Daoy (cell line): ENCODE measurements around the gene SGF29. TPM values are rescaled to one million over a fixed set of nuclear protein-coding genes. Genes with fewer than 3 reads are reported as not detected.
A peak's percentile ranks its signal among the peaks of the same experiment; 100 is the strongest.
"Not testable (repeated sequence)": the region's sequence is repeated elsewhere in the genome, so short reads cannot be mapped to it uniquely, and the experiment has no call there.

Source experiments
- DNase-seq: peaks from one replicate; pipeline ENCODE4 v3.0.0-alpha.2; 2015; ENCODE audit warnings: low read depth
- total RNA-seq: library from RNA; depleted of rRNA; stranded (reverse); fragments of >200 nt; shearing (Covaris generic); gene quantifications from 2 replicates; pipeline ENCODE4 v1.2.3, GENCODE V29; 2014

The SGF29 gene
- total RNA-seq, 1 experiment from 2014 or later = 24.3 TPM

DNA sequence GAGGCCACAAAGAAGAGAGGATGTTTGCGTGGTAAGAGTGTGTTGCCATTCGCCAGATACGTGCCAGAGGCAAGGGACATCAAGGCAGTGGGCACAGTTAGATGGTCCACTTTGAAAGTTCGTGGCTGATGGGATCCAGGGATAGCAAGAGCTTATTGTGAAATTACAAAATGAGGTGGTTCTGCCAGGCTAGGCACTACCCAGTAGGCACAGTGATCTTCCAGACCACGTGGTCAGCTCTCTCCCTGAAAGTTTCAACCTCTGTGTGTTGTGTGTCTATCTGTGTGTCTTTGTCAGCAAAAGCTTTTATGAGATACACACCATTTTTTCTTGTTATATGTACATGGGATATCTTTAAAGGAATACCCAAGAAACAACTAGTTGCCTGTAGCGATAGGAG, 9.5 kb downstream of the SGF29 start:
- DNase-seq = no peak

DNA sequence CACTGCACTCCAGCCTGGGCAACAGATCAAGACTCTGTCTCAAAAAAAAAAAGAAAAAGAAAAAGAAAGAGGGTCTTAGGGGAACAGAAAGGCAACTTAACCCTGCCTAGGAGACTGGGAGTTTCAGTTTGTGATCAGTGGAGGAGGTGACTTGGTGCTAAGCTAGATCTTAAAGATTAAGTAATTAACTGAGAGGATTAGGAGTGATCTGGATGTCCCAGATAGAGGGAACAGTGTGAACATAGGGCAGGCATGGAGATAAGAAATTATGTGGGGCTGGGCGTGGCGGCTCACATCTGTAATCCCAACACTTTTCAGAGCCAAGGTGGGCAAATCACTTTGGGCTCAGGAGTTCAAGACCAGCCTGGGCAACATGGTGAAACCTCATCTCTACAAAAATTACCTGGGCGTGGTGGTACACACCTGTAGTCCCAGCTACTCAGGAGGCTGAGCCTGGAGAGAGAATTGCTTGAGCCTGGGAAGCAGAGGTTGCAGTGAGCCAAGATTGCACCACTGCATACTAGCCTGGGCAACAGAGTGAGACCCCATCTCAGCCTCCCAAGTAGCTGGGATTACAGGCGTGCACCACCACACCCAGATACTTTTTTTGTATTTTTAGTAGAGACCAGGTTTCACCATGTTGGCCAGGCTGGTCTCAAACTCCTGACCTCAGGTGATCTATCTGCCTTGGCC, 12.7 kb downstream of the SGF29 start:
- DNase-seq = not testable (repeated sequence)

DNA sequence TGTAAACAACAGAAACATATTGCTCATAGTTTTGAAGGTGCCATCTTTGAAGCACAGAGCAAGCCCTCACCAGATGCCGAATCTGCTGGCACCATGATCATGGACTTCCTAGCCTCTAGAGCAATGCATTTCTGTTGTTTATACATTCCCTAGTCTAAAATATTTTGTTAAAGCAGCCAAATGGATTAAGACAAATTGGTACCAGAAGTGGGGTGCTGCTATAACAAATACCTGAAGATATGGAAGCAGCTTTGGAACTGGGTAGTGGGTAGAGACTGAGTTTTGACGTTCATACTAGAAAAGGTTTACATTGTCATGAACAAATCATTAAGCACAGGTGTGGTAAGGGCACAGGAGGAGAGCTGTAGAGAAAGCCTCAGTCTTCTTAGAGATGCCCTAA, 13.6 kb downstream of the SGF29 start:
- DNase-seq = no peak

DNA sequence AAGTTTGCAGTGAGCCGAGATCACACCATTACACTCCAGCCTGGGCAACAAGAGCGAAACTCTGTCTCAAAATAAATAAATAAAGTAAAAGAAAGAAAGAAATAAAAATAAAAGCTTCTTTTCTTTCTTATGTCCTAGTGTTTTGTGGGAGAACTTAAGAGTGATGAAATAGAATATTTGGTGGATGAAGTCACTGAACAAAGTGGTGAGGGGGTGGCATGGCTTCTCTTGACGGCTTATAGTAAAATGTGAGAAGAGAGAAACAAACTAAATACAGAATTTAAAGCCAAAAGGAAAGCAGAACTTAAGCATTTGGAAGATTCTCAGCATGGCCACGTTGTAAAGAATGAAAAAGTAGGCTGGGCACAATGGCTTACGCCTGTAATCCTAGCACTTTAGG, 15.3 kb downstream of the SGF29 start:
- no peak for DNase-seq

DNA sequence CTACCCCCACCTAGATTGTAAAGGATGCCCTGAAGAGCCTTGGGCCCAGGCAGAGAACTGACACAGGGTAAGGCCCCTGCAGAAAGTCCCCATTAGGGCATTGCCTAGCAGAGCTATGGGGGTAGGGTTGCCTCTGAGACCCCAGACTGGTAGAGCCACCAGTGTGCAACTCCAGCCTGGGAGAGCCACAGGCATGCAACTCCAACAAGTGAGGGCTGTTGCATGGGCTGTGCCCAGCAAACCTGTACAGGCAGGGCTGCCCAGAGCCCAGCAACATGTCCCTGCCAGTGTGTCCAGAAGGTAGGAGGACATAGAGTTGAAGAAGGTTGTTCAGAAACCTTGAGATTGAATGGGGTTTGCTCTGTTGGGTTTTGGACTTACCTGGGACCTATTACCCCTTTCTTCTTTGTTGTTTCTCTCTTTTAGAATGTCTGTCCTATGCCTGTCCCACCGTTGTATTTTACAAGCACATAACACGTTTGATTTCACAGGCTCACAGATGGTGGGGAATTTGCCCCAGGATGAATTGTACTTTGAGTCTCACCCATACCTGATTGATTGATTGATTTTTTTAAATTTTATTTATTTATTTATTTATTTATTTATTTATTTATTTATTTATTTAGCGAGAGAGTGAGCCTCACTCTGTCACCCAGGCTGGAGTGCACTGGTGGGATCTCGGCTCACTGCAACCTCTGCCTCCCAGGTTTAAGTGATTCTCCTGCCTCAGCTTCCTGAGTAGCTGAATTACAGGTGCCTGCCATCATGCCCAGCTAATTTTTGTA, 16.4 kb downstream of the SGF29 start:
- no peak for DNase-seq

DNA sequence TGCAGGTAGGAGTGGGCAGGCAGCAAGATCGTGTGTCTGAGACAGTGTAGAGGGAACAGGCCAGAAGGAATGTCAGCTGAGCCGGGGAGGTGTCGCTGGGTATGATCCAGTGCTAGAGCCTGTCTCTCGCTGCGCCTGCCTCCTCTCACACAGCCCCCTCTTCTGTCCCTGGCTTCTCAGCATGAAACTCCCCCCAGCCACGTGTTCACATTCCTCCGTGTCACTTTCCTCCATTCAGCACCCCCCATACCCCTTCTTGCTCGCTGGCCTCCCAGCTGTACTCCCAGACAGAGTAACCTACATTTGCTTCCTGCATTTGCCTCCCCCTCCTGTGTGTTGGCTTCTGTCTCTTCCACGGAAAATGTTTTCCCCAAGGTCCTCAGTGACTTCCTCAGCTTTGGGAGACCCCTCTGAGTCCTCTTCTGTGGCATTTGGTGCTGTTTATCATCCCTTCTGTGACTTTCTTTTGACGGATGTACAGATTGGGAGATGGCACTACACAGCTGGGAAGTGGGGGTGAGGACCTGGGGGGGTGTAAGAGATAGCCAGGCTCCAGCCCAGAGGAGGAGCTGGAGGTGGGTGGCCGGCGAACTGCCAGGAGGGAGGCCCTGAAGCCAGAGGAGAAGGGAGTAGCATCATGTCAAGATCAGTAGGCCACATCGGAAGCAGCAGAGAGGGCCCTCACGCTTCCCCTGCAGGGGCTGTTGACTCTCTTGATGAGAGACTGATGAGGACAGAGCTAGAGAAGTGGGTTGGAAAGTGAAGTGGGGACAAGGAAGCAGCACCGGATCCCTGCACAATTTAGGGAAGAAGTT, 19.2 kb downstream of the SGF29 start:
- no peak for DNase-seq

DNA sequence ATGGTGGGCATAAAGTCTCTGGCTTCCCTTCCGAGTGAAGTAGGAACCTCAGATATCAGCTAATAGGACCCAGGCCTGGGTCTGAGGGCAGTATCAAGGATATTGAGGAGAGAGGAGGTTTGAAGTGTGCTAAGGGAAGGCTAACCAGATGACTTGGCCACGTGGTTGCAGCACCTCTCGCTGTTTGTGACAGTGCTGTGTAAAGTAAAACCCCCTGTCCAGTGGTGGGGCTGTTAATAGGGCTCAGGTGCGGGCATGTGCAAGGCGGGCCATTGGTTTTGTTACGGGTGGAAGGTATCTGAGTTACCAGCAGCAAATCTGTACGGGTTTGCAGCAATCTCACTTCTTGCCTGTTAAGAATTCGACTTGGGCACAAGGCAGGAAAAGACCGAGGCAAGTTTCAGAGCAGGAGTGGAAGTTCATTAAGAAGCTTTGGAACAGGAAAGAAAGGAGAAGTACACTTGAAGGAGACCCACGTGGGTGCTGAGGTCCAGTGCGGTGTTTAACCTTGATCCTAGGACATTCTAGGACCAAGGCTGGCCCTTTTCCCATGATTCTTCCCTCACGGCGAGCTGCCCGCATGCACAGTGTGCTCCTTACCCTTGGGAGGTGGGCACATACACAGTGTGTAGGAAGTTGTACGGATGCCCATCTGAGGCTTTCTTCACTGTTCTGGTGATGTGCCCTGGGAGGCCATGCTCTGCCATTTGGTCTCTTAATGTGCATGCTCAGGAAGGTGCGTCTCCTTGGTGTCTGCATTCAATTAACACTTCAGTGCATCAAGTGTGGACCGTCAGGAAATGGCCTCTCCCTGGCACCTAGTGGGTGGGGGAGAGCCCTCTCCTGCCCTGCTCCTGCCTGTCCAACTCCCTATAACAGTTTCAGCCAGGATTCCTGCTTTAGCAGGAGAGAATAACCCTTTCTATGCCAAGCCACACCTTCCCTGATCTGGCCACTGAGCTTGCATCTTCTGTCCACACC, 20.3 kb downstream of the SGF29 start:
- DNase-seq = no peak

DNA sequence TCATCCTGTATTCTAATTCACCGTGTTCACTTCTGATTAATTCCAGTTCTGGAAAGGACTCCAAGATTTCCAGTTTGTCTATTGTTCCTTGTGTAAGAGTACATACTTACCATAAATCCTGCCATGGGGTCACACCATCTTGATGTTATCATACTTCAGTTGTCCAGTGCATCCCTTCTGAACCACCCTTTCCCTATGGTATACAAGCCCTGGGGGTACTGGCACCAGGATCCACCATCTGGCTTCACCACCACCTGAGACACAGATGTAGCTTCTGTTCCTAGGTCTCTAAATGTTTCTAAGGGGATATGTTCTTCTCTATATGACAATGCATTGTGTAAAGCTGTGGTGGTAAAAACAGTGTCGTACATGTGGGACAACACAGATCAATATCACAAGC, 21.2 kb downstream of the SGF29 start:
- no peak for DNase-seq

DNA sequence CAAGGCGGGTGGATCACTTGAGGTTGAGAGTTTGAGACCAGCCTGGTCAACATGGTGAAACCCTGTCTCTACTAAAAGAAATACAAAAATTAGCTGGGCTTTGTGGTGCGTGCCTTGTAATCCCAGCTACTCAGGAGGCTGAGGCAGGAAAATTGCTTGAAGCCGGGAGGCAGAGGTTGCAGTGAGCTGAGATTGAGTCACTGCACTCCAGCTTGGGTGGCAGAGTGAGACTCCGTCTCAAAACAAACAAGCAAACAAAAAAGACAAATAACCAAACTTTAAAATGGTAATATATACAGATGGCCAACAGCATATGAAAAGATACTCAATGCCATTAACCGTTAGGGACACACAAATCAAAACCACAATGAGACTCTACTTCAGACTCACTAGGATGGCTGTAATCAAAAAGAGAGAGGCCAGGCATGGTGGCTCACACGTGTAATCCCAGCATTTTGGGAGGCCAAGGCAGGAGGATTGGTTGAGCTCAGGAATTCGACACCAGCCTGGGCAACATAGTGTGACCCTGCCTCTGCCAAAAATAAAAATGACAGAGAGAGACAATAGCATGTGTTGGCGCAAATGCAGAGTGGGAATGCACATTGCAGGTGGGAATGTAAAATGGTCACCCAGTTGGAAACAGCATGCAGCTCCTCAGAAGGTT, 21.9 kb downstream of the SGF29 start:
- DNase-seq = no peak

DNA sequence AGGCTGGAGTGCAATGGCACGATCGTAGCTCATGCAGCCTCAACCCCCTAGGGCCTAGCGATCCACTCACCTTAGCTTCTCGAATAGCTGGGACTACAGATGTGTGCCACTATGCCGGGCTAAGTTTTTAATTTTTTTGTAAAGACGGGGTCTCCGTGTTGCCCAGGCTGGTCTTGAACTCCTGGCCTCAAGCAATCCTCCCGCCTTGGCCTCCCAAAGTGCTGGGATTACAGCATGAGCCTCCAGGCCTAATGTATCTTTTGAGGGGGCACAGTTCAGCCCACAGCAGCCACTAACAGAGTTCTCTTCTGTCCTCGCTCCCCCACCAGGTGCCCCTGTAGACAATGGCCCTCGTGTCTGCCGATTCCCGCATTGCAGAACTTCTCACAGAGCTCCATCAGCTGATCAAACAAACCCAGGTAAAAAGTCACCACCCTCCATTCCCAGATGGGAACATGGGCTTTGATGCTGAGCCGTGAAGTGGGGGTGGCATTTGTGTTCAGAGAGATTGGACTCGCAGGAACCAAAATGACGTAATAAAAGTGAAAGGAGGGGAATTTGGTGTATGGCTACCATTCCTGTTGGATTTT, 27.1 kb downstream of the SGF29 start:
- no peak for DNase-seq

DNA sequence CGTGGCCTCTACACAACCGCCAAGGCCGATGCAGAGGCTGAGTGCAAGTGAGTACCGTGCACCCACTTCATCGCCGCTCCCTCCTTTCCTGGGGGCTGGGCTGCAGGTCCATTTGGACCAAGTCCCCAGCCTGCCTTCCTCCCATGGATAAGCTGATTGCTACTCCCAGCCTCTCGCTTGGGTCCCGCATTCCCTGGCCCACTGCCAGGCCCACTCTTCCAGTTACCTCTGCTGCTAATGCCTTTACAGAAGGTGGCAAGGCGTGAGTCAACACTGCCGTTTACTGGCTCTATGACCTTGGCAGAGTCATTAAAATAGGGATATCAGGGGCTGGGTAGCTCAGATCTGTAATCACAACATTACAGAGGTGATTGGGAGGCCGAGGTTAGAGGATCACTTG, 32.0 kb downstream of the SGF29 start:
- DNase-seq = peak; percentile 13

DNA sequence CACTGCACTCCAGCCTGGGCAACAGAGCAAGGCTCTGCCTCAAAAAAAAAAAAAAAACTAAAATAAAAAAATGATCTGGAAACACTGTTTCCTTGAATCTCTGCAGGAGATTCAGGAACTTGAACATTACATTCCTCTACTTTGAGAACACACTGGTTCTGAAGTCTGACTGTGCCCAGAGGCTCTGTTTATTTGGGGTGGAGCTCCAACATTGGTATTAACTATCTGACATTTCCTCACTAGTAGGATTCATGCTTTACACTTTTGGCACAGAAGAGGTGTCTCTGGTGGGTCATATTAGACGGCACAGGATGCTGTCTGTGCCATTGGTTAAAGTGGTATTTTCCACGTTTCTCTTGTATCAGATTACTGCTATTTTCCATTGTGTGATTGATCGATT, 32.7 kb downstream of the SGF29 start:
- DNase-seq = no peak

DNA sequence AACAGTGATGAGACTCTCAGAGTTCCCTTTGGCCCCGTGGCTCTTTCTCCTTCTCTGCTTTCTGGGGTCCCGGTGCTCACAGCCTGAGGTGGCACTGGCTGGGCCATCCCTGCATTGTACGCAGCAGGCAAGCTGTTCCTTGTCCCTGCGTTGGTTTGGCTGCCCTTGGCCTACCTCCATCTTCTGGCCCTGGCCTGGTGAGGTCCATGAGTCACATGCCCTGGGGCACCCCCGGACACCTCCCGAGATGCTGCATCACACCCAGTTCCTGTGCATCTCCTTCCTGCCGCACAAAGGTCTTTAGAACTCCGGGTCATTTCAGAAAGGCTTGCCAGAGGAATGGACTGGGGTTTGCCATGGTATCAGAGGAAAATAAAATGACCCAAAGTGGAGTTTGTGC, 33.7 kb downstream of the SGF29 start:
- DNase-seq = peak; percentile 31

DNA sequence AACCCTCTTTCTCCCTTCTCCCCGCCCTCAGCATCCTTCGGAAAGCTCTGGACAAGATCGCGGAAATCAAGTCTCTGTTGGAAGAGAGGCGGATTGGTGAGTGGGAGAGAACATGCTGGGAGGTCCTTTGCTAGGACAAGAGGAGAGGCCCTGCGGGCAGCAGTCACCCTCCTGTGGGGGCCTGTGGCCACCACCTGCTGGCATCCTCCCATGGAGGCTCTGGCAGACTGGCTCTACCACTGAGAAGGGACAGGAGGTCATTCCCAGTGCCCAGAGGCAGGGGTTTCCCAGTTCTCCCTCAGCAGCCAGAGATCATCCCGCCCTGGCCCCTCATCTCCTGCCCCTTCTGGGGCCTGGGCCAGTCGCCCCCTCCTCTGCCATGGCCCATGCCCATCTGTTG, 35.3 kb downstream of the SGF29 start:
- DNase-seq = no peak

DNA sequence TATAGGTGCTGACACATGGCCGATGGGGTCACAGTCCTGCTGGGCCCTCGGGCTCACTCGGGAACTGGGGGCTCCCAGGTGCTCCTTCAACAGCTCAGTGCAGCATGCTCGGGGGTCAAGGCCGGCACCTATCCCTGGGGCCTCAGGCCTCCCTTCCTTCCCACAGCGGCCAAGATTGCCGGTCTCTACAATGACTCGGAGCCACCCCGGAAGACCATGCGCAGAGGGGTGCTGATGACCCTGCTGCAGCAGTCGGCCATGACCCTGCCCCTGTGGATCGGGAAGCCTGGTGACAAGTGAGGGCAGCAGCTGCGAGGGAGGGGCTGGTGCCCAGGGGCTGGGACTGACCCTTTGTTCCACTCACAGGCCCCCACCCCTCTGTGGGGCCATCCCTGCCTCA, 36.2 kb downstream of the SGF29 start:
- DNase-seq = no peak

DNA sequence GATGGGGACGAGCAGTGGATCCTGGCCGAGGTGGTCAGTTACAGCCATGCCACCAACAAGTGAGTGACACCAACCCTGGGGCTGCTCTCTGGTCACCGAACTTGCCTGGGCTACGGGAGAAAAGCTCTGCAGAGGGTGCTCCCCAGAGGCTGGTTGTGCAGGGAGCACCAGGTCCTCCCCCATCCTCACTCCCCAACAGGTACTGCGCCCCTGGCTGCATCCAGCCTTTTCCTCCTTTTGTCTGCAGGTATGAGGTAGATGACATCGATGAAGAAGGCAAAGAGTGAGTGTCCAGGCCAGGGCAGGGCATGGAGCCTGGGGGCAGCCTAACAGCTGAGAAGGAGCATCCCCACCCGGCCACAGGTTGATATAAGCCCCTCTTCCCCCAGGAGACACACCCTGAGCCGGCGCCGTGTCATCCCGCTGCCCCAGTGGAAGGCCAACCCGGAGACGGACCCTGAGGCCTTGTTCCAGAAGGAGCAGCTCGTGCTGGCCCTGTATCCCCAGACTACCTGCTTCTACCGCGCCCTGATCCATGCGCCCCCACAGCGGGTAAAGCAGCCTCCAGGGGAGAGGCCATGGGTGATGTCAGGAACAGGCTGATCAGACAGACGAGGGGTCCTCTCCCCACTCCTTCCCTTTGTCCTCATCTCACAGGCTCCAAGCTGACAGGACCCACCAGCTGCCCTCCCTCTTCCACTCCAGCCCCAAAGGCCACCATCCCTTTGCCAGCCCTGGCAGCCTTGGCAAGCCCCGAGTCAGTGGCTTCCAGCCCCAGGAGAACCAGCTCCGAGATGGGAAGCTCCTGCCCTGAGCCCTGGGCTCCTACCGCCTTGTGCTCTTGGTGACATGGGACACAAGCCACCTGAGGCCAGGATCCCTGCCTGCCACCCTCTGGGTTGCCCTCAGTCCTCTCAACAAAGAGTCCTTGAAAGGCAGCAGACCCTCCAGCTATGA, 36.9 kb downstream of the SGF29 start:
- no peak for DNase-seq

DNA sequence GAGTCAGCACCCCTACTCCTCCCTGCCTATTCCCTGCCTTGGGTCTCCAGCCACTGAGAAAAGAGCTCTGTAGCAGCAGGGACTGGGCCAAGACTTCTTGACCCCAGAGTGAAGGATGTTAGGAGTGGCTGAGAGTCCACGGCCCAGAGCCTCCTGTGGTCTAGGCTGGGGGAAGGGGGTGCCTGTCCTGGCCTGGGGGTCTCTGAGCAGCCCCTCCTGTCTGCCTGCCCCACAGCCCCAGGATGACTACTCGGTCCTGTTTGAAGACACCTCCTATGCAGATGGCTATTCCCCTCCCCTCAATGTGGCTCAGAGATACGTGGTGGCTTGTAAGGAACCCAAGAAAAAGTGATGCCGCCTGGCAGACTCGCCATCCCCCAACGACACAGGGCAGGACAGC, 37.6 kb downstream of the SGF29 start:
- no peak for DNase-seq

DNA sequence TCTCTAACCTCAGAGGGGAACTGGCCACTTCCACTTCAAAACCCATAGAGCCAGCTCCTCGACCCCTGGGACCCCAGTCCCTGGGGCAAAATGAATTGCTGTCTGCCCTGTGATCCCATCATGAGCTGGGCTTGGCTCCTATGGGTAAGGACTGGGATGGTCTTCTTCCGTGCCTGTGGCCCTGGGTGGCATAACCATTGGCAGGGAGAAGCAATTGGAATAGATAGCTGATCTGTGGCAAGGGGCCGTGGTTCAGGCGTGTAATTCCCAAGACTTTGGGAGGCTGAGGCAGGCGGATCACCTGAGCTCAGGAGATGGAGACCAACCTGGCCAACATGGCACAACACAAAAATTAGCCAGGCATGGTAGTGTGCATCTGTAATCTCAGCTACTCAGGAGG, 38.8 kb downstream of the SGF29 start:
- no peak for DNase-seq

DNA sequence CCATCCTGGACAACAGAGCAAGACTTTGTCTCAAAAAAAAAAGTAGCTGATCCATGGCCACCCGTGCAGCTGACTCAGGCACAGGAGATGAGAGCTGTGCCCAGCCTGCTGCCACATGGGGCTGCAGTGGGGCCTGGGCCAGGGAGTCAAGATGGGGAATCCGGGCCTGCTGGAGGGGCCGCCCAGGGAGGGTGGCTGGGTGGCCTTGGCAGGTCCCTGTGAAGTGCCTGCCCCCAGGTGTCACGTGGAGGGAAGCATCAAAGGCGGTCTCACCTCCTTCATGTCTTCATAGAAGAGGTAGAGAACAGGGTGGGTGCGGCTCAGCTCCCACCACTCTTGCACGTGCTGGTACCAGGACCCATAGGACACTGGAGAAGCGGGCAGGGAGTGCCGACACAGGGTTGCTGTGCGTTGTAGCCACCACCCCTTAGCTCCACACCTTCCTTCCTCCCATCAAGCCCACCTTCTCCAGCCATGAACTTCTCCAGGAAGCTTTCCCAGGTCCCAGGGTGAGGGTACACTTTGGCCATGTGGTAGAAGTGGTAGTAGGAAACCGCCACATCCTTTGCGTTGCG, 39.3 kb downstream of the SGF29 start:
- no peak for DNase-seq
